CD4-positive, alpha-beta T cell (primary cell): ENCODE results near the gene PNPO. TPM values are rescaled to one million over a fixed set of nuclear protein-coding genes. Genes with fewer than 3 reads are reported as not detected.

Experiments used
- ATAC-seq: fragments of 200-7000 bp; cut with Tn5 transposase; one replicate; pipeline ENCODE4 v1.10.0; 2022; ENCODE audit warnings: mild to moderate bottlenecking; ENCODE audit not compliant: poor library complexity
- CTCF ChIA-PET: fragments of 350-600 bp; sonication (Branson Sonifier 250); formaldehyde crosslinking; loops from one replicate; lab custom pipeline; 2021; ENCODE audit warnings: antibody characterized with exemption, inconsistent platforms; lab: Charles Lee
- POLR2A ChIA-PET: fragments of 350-600 bp; sonication (Branson Sonifier 250); formaldehyde crosslinking; loops from one replicate; lab custom pipeline; 2021; ENCODE audit warnings: antibody characterized with exemption, inconsistent platforms; lab: Charles Lee
- DNase-seq, 14 experiments: peaks; one replicate each; pipeline ENCODE4 v3.0.0-alpha.2; 2013 to 2020; ENCODE audit warnings: mixed read lengths in 2 of 14
- H3K27ac ChIP-seq, 2 donors: one replicate each; pipeline versions ENCODE4 v1.5.1 to v1.7.0; 2013; ENCODE audit warnings: low read length in 2 of 2, low read depth in 1 of 2, mild to moderate bottlenecking in 1 of 2
- H3K27me3 ChIP-seq, 2 experiments: 1 replicate in 1 of 2; 2 replicates in 1 of 2; pipeline versions ENCODE4 v1.6.1 to v1.7.0; 2013; ENCODE audit warnings: low read length in 2 of 2, control low read depth in 1 of 2, mild to moderate bottlenecking in 1 of 2, moderate library complexity in 1 of 2; ENCODE audit not compliant: insufficient read depth in 2 of 2, control insufficient read depth in 1 of 2
- H3K36me3 ChIP-seq: one replicate; pipeline ENCODE4 v1.6.1; 2013; ENCODE audit warnings: low read length, control low read depth; ENCODE audit not compliant: insufficient read depth
- H3K4me1 ChIP-seq: one replicate; pipeline ENCODE4 v1.6.1; 2013; ENCODE audit warnings: low read length, control low read depth; ENCODE audit not compliant: insufficient read depth
- H3K4me3 ChIP-seq: one replicate; pipeline ENCODE4 v1.5.1; 2013; ENCODE audit warnings: mild to moderate bottlenecking, low read length, moderate library complexity
- H3K9me3 ChIP-seq, 2 experiments: 1 replicate in 1 of 2; 2 replicates in 1 of 2; pipeline versions ENCODE4 v1.6.1 to v1.7.0; 2013; ENCODE audit warnings: low read length in 2 of 2, mild to moderate bottlenecking in 2 of 2, control low read depth in 1 of 2, moderate library complexity in 1 of 2; ENCODE audit not compliant: control insufficient read depth in 1 of 2, insufficient read depth in 1 of 2
- H3K27ac Mint-ChIP-seq: one replicate; pipeline ENCODE4 v1.8.0; 2020; ENCODE audit warnings: mixed read lengths
- H3K27me3 Mint-ChIP-seq: one replicate; pipeline ENCODE4 v1.8.0; 2021; ENCODE audit warnings: mixed read lengths
- H3K36me3 Mint-ChIP-seq: one replicate; pipeline ENCODE4 v1.8.0; 2021; ENCODE audit warnings: low read depth, mixed read lengths
- H3K4me1 Mint-ChIP-seq: one replicate; pipeline ENCODE4 v1.8.0; 2021; ENCODE audit warnings: low read depth, mixed read lengths
- H3K4me3 Mint-ChIP-seq: one replicate; pipeline ENCODE4 v1.8.0; 2020; ENCODE audit warnings: mild to moderate bottlenecking, mixed read lengths
- H3K9me3 Mint-ChIP-seq: one replicate; pipeline ENCODE4 v1.8.0; 2020; ENCODE audit warnings: mixed read lengths
- CTCF ChIP-seq: fragments of 200-600 bp; IDR thresholded peaks from one replicate; pipeline ENCODE4 v1.8.0; 2022; ENCODE audit warnings: antibody characterized with exemption, mild to moderate bottlenecking
- intact Hi-C, 2 experiments: fragments of 100-400 bp; cut with DNase I in 1 of 2; cut with micrococcal nuclease in 1 of 2; formaldehyde crosslinking; loops; one replicate each; pipeline versions ENCODE4 v1.15.1 to v1.9.0; 2023 to 2025; cut with DNase I, micrococcal nuclease
- total RNA-seq, 174 experiments: library from RNA in 2 of 174; stranded (reverse) in 2 of 174; gene quantifications; one replicate each; pipeline ENCODE4 v1.2.3 and lab custom pipeline; 2021 to 2026

Gene PNPO
- total RNA-seq, 2 experiments from 2014 or later, result 2.2 to 2.4 TPM

- peaks cover 10% of the 10 kb centered on the region for H3K36me3 Mint-ChIP-seq
- H3K4me3 Mint-ChIP-seq, result no peak overlapping the region
- POLR2A ChIA-PET, result interaction anchor here (2.2 kb wide), 1 partner anchor 40 kb away, joined by 7 read pairs; the partner anchor contains the start of gene SP2
Measured at GRCh38 chr17:47935961-47936360, 5.4 kb upstream of the PNPO start.

GRCh38 chr17:47937941-47938340 is 3.4 kb upstream of the PNPO start:
- Histone ChIP-seq H3K36me3 (no peaks in the 10 kb centered on the region), H3K4me3 (no peak overlapping the region), H3K27me3 (no peaks in the 10 kb centered on the region), H3K27ac (no peak overlapping the region), H3K9me3 (no peaks in the 10 kb centered on the region), H3K4me1 (peaks cover 21% of the 10 kb centered on the region)
- ChIA-PET CTCF (no interaction called here), POLR2A (interaction anchor here (1.2 kb wide), 1 partner anchor 42 kb away, joined by 3 read pairs; the partner anchor contains the start of gene SP2)
- Mint-ChIP-seq H3K27me3 (no peaks in the 10 kb centered on the region), H3K4me1 (peaks cover 14% of the 10 kb centered on the region), H3K36me3 (peaks cover 5% of the 10 kb centered on the region), H3K4me3 (no peak overlapping the region), H3K27ac (no peak overlapping the region), H3K9me3 (no peaks in the 10 kb centered on the region)
- intact Hi-C loops, result no loop called here
- ATAC-seq (no peak), DNase-seq (no peak)
- no peak for TF ChIP-seq CTCF

More at GRCh38 chr17:47935961-47936360, 5.4 kb upstream of the PNPO start:
- H3K27ac Mint-ChIP-seq, result no peak overlapping the region
- peaks cover 6% of the 10 kb centered on the region for H3K4me1 ChIP-seq
- H3K9me3 Mint-ChIP-seq, result no peaks in the 10 kb centered on the region
- peaks cover 2% of the 10 kb centered on the region for H3K4me1 Mint-ChIP-seq
- H3K9me3 ChIP-seq, result no peaks in the 10 kb centered on the region
- intact Hi-C loops, result no loop called here
- H3K36me3 ChIP-seq, result peaks cover 2% of the 10 kb centered on the region
- no peaks in the 10 kb centered on the region for H3K27me3 ChIP-seq
- TF ChIP-seq CTCF, result no peak
- CTCF ChIA-PET, result interaction anchor here (0.9 to 1.4 kb wide), 3 partner anchors 11 to 35 kb away, joined by 3 to 4 read pairs (median 3); partner anchors contain the start of gene CDK5RAP3
- ATAC-seq (no peak), DNase-seq (no peak)
- no peak overlapping the region for H3K4me3 ChIP-seq
- H3K27ac ChIP-seq, result no peak overlapping the region
- no peaks in the 10 kb centered on the region for H3K27me3 Mint-ChIP-seq

DNA sequence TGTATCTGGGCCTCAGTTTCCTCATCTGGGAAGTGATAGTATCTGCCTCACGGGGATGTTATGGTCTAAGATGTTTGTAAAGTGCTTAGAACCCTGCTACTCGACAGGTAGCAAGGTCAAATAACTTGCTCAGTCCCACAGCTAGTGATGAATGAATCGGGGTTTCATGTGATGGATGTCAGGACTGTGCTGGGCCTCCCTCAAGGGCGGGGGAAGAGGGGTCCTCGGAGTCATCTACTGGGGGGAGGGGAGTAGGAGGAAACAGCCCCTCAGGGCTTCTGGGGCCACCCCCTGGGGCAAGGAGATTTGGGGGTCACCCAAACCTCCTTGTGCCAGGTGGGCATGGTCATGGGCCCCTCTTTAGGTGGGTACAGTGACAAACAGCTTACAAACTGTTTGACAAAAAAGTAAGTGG is 732 bp downstream of the PNPO start:
- peaks cover 24% of the 10 kb centered on the region for H3K36me3 Mint-ChIP-seq
- no peak for TF ChIP-seq CTCF
- no peak for DNase-seq
- Histone ChIP-seq H3K36me3 (peaks cover 26% of the 10 kb centered on the region), H3K9me3 (no peaks in the 10 kb centered on the region), H3K4me1 (peaks cover 52% of the 10 kb centered on the region), H3K4me3 (peak overlapping the region; percentile 97), H3K27me3 (no peaks in the 10 kb centered on the region), H3K27ac (peak overlapping the region in 1 of 2 donors; percentile 82)
- intact Hi-C loops, result loop anchor here in 1 of 2 experiments (2.0 kb wide), 1 partner anchor 111 kb away; the partner anchor contains the start of genes LRRC46 and MRPL10
- H3K27me3 Mint-ChIP-seq, result no peaks in the 10 kb centered on the region
- no peaks in the 10 kb centered on the region for H3K9me3 Mint-ChIP-seq
- H3K27ac Mint-ChIP-seq, result peak overlapping the region; percentile 8
- no peak for ATAC-seq
- ChIA-PET CTCF (interaction anchor here (2.7 to 4.0 kb wide), 2 partner anchors 28 to 101 kb away, joined by 9 to 35 read pairs; partner anchors contain the start of genes CDK5RAP3 and SCRN2), POLR2A (interaction anchor here (1.2 to 2.7 kb wide), 6 partner anchors 8 to 164 kb away, joined by 3 to 49 read pairs (median 7); partner anchors contain the start of genes CDK5RAP3 and SP2)
- H3K4me1 Mint-ChIP-seq, result peaks cover 41% of the 10 kb centered on the region
- H3K4me3 Mint-ChIP-seq, result peak overlapping the region; percentile 87
